GM12891 (cell line): Measurements from ENCODE around the gene KIDINS220.

Experiments
- DNase-seq: peaks from one replicate; pipeline ENCODE4 v3.0.0; 2011; ENCODE audit warnings: low spot score; ENCODE audit not compliant: insufficient read length
- FAIRE-seq: peaks from 2 replicates; lab custom pipeline; 2011; peaks lifted over from hg19 to GRCh38; lab: Jason Lieb, UNC
- PAX5 ChIP-seq: IDR thresholded peaks from 2 replicates; pipeline ENCODE4 v1.6.1; 2011; ENCODE audit warnings: low read length, moderate library complexity, mild to moderate bottlenecking; ENCODE audit not compliant: insufficient read depth, severe bottlenecking
- POLR2A ChIP-seq: IDR thresholded peaks from 2 replicates; pipeline ENCODE4 v1.6.1; 2011; ENCODE audit warnings: low read depth, low read length, control low read depth
- POLR2AphosphoS5 ChIP-seq: IDR thresholded peaks from 2 replicates; pipeline ENCODE4 v1.6.1; 2011; ENCODE audit warnings: low read depth, low read length, control low read depth
- POU2F2 ChIP-seq: IDR thresholded peaks from 2 replicates; pipeline ENCODE4 v1.6.1; 2011; ENCODE audit warnings: low read depth, mild to moderate bottlenecking, control low read depth, low read length, moderate library complexity
- SPI1 ChIP-seq: IDR thresholded peaks from 2 replicates; pipeline ENCODE4 v1.6.1; 2011; ENCODE audit warnings: low read depth, low read length, control low read depth
- TAF1 ChIP-seq: IDR thresholded peaks from 2 replicates; pipeline ENCODE4 v1.6.1; 2011; ENCODE audit warnings: low read depth, low read length, control low read depth

Gene KIDINS220

GRCh38 chr2:8800821-8801220 is 36.6 kb downstream of the KIDINS220 start:
- FAIRE-seq (no peak), DNase-seq (no peak)
- no peak for TF ChIP-seq SPI1
- no peak for TF ChIP-seq POLR2AphosphoS5
- no peak for TF ChIP-seq POLR2A
- TF ChIP-seq POU2F2, result no peak
- TF ChIP-seq TAF1, result no peak
- no peak for TF ChIP-seq PAX5

DNA sequence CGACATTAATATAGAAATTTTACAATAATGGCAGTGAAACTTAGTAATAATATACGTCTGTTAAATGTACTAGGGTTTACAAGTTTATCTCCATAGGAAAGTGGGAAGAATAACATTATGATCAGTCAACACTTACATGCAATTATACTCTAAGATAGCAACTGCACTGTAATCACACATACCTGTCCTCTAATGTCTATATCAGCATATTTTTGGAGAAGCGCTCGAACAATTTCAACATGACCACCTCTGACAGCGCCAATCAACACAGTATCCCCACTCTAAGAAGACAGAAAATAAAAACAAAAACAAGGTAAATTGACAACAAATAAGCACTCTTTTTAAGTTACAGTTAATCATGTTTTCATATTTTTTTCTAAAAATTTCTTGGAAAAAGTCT is 37.2 kb downstream of the KIDINS220 start:
- TF ChIP-seq POLR2A (no peak), POU2F2 (no peak), PAX5 (no peak), TAF1 (no peak), POLR2AphosphoS5 (no peak)
- FAIRE-seq (no peak), DNase-seq (no peak)

DNA sequence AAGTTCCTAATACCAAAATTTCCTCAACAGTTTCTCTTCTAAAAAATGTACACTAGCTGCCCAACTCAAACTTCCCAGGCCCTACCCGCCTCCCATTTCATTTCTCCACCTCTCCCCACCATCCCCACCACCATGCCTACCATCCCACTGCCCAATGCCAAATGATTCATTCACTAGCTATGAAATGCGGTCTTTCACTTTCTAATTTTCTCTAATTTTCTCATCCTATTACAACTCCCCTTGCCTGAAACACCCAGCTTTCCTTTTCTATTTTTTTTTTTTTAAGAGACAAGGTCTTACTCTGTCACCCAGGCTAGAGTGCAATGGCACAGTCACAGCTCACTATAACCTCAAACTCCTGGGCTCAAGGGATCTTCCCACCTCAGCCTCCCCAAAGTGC is 38.4 kb downstream of the KIDINS220 start:
- TF ChIP-seq POLR2AphosphoS5 (no peak), POLR2A (no peak), PAX5 (no peak), TAF1 (no peak), POU2F2 (no peak), SPI1 (no peak)
- no peak for FAIRE-seq
- no peak for DNase-seq

DNA sequence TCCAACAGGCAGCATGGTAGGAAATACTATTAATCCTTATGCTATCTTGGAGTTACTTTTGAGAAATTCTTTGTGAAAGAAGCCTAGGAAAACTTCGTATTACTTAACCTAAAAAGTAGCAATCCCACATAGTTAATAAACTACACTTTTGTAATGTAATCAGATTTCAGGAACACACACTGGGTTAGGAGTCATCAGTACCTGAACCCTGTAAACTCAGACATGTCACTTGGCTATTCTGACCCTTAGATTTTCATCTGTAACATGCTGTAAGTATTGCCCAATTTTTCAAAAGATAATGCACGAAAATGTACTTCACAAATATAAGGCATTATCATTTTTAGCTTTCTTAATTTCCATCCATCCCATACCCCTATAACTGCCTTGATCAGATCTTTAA is 39.0 kb downstream of the KIDINS220 start:
- DNase-seq, result no peak
- TF ChIP-seq POLR2A, result no peak
- no peak for TF ChIP-seq POLR2AphosphoS5
- TF ChIP-seq PAX5, result no peak
- no peak for TF ChIP-seq TAF1
- TF ChIP-seq POU2F2, result no peak
- no peak for TF ChIP-seq SPI1
- FAIRE-seq, result no peak

- TF ChIP-seq SPI1 (no peak), POU2F2 (no peak), TAF1 (no peak), POLR2A (no peak), POLR2AphosphoS5 (no peak), PAX5 (no peak)
- FAIRE-seq (no peak), DNase-seq (no peak)
Measured at GRCh38 chr2:8797682-8798081, 39.7 kb downstream of the KIDINS220 start.

DNA sequence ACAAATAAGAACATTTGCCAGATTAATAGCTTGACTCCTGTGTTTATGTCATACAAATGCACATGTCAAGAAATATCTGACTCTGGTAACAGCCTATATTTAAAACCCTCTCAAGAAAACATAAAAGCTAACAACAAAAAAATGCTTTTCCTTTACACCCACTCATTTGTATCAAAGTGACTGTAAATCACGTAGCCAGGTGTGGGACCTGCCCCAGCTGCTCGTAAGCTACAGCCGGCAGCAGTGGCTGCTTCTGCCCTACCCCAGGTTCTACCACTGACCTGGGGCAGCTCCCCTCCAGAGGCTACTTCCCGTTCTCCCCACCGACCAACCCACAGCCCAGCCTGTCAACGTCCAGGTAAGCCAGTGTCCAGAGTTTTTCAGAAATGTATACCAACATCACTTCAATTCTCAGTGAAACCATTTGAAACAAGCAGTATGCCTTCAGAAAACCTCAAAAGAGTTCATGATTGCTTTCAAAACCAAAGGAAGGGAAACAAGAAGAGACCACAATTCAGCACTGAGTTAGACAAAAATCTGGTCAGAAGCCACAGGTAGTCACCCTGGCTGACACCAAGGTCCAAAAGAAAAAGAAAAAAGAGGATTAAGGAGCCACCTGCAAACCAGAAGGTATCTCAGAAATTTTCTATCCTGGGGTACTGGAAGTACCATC is 40.4 kb downstream of the KIDINS220 start:
- TF ChIP-seq PAX5 (no peak), SPI1 (peak; percentile 33; the same call in 1 of the 2 replicates), POLR2A (no peak), TAF1 (no peak)
- peak; percentile 59 for FAIRE-seq
- DNase-seq, result no peak

DNA sequence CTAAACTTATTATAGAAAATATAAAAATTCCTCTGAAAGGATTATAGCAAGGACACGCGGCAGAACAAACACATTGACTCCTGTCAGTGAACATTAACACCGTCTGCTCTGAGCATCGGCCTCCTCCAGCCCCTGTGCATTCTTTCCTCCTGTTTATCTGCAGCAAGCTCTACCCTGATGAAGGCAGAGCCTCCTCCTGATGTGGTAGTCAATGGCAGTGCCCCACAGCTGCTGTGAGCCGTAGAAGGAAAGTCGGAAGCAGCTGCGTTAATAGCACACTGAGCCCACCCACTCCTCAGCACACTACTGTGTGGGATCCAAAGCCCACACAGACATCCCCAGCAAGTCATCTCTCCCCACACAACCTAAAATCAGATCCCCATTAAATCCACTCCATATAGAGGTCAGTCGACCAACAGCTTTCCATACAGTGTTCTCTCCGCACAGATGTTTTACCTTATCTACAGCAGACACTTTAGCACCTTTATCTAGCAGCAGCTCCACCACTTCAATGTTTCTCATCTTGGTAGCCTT is 41.0 kb downstream of the KIDINS220 start:
- FAIRE-seq (peak; percentile 5), DNase-seq (no peak)
- TF ChIP-seq TAF1 (no peak), PAX5 (no peak), POLR2A (no peak), POU2F2 (no peak), POLR2AphosphoS5 (no peak), SPI1 (no peak)

DNA sequence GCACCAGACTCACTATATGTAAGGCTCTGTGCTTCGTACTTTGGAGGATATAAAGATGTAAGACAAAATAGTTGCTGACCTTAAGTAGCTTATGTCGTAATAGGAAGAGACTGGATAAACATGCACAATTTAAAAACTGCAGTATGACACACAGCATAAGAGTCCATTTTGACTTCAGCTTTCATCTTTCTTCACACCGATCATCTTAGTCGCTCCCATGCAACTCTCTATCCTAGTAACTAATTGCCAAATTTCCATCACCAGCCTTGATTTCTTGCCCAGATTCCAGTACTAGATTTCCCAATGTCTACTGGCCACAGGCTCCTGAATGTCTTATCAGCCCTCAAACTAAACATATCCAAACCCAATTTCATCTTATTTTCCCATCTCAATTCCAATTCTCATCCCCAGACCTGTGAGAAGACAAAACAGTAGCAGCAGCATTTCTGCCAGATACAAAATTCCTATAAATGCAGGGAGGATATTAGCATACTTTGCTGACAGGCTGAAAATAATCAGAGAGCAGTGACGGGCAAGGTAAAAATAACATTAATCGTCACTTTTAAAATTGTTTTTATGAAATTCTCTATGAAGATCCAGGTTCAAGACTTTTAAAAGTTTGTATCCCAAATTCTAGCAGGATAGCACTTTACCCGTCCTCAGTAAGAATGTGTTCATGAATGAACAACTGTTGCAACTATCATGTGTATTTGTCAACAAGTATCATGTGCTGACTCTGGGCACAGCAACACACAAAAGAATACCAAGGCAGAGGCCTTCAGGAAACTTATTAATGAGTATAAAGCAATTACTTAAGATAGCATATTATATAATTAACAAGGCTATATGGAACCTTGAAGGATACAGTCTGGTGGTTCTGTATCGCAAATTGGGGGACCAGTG is 42.2 kb downstream of the KIDINS220 start:
- FAIRE-seq (no peak), DNase-seq (no peak)
- TF ChIP-seq POLR2A (no peak), PAX5 (no peak), TAF1 (no peak), SPI1 (no peak), POU2F2 (no peak), POLR2AphosphoS5 (no peak)

DNA sequence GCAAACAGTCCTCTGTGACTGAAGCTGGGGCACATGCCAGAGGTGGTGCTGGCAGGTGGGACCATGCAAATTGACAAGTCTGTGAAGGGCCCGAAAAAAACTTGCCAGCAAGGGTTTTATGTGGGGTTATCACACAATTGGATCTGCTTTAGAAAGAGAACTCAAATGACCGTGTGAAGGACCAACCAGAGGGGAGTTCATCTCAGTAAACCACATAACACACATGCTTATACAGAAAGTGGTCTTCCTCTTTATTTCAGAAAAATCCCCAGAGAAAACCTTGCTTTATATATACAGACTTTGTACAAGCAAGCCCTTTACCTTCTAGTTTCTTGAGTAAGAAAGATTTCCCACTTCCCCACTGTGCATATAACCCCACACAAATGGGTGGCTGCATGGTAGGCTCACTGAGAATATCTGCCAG is 46.7 kb downstream of the KIDINS220 start:
- DNase-seq (no peak), FAIRE-seq (peak; percentile 55)
- TF ChIP-seq SPI1 (peak; percentile 78), POLR2A (no peak), POLR2AphosphoS5 (no peak), TAF1 (no peak), POU2F2 (no peak)

- FAIRE-seq (no peak), DNase-seq (no peak)
- TF ChIP-seq POLR2A (no peak), POLR2AphosphoS5 (no peak), SPI1 (no peak), PAX5 (no peak), TAF1 (no peak), POU2F2 (no peak)
Measured at GRCh38 chr2:8786463-8786862, 51.0 kb downstream of the KIDINS220 start.
